ENCODE measurements around the gene PCBP3. TPM values are rescaled to one million over a fixed set of nuclear protein-coding genes. Genes with fewer than 3 reads are reported as not detected.
A peak's percentile ranks its signal among the peaks of the same experiment; 100 is the strongest.
"Not testable (repeated sequence)": the region's sequence is repeated elsewhere in the genome, so short reads cannot be mapped to it uniquely, and the experiment has no call there.

Gene PCBP3
- total and polyA plus RNA-seq, 2 of the 13 experiments (the other 11 are each of a cell fraction or from before 2014, with no cell fraction given), result not detected

- BruUV-seq (replicated peaks), result no TSS peak
- intact Hi-C loops (cut with micrococcal nuclease; ENCODE audit: unreplicated experiment) (no loop called here), in situ Hi-C loops (cut with HindIII; ENCODE audit: extremely low pct_ligation_motif_present, low pct_unique_long_range_greater_than_20kb) (no loop called here)
- H3K27me3 ChIP-seq (ENCODE audit: control insufficient read depth in 1 of 2, insufficient read depth in 2 of 2, low read length in 2 of 2), result peaks cover 4 to 28% of the 10 kb centered on the region in 2 experiments
- ATAC-seq (no peak), FAIRE-seq (no peak), DNase-seq (ENCODE audit: low spot score) (no peak)
- ChIA-PET POLR2A (no interaction called here), CTCF (ENCODE audit: low intra/inter-chr PET ratio, low total read pairs) (no interaction called here)
- no peaks in the 10 kb centered on the region for H4K20me1 ChIP-seq (ENCODE audit: insufficient read depth, low read length)
- H3K36me3 ChIP-seq (replicated peaks in 1 of 2; ENCODE audit: control insufficient read depth in 1 of 2, insufficient read depth in 2 of 2, low read length in 2 of 2), result no peaks in the 10 kb centered on the region
- 30% methylated on average over 23 of the region's 23 CpGs for WGBS (ENCODE audit: low lambda C conversion rate)
- TF ChIP-seq HNRNPK (IDR thresholded peaks at IDR 0.05; ENCODE audit: low read depth, low read length, poor library complexity, severe bottlenecking) (peak; percentile 62), SPEN (CRISPR knock-in tag; IDR thresholded peaks at IDR 0.05; ENCODE audit: low read depth) (no peak), ATF2 (CRISPR knock-in tag; IDR thresholded peaks at IDR 0.05) (no peak)
- no peaks in the 10 kb centered on the region for H3K79me2 ChIP-seq (ENCODE audit: insufficient read depth, low read length)
- no peak overlapping the region for H3K4me3 ChIP-seq (replicated peaks in 1 of 3; ENCODE audit: insufficient read depth in 1 of 3, low read depth in 2 of 3, low read length in 3 of 3)
- no peak overlapping the region for H3K27ac ChIP-seq (ENCODE audit: extremely low read length, insufficient read depth, low read length)
- H3K4me1 ChIP-seq (ENCODE audit: insufficient read depth, low read length), result no peaks in the 10 kb centered on the region
- H3K9ac ChIP-seq (ENCODE audit: insufficient read depth, low read depth, low read length), result no peak overlapping the region
- H3K4me2 ChIP-seq (ENCODE audit: low read depth, low read length), result no peak overlapping the region
- no peak overlapping the region for H2AFZ ChIP-seq (ENCODE audit: low read length)
- peaks cover 7% of the 10 kb centered on the region; the same call in 1 of the 2 replicates for H3K9me3 ChIP-seq (ENCODE audit: low read length)
These were observed 36.3 kb upstream of the PCBP3 start for GRCh38 chr21:45607021-45607908.

- Histone ChIP-seq H3K27me3 (ENCODE audit: control insufficient read depth in 1 of 2, insufficient read depth in 2 of 2, low read length in 2 of 2) (peaks cover 5 to 34% of the 10 kb centered on the region in 2 experiments), H3K9me3 (ENCODE audit: low read length) (peaks cover 7% of the 10 kb centered on the region; the same call in 1 of the 2 replicates), H4K20me1 (ENCODE audit: insufficient read depth, low read length) (no peaks in the 10 kb centered on the region), H2AFZ (ENCODE audit: low read length) (no peak overlapping the region), H3K4me1 (ENCODE audit: insufficient read depth, low read length) (no peaks in the 10 kb centered on the region), H3K36me3 (replicated peaks in 1 of 2; ENCODE audit: control insufficient read depth in 1 of 2, insufficient read depth in 2 of 2, low read length in 2 of 2) (no peaks in the 10 kb centered on the region), H3K27ac (ENCODE audit: extremely low read length, insufficient read depth, low read length) (no peak overlapping the region), H3K9ac (ENCODE audit: insufficient read depth, low read depth, low read length) (no peak overlapping the region), H3K79me2 (ENCODE audit: insufficient read depth, low read length) (no peaks in the 10 kb centered on the region), H3K4me3 (replicated peaks in 1 of 3; ENCODE audit: insufficient read depth in 1 of 3, low read depth in 2 of 3, low read length in 3 of 3) (no peak overlapping the region), H3K4me2 (ENCODE audit: low read depth, low read length) (no peak overlapping the region)
- no TSS peak for BruUV-seq (replicated peaks)
- 69% methylated on average over 20 of the region's 20 CpGs for WGBS (ENCODE audit: low lambda C conversion rate)
- intact Hi-C loops (cut with micrococcal nuclease; ENCODE audit: unreplicated experiment), result no loop called here
- in situ Hi-C loops (cut with HindIII; ENCODE audit: extremely low pct_ligation_motif_present, low pct_unique_long_range_greater_than_20kb), result no loop called here
- FAIRE-seq, result no peak
- no peak for TF ChIP-seq MAFF (IDR thresholded peaks at IDR 0.05; ENCODE audit: low read depth, low read length)
- peak; percentile 1 for TF ChIP-seq HNRNPK (IDR thresholded peaks at IDR 0.05; ENCODE audit: low read depth, low read length, poor library complexity, severe bottlenecking)
- no peak for ATAC-seq
- ChIA-PET POLR2A (no interaction called here), CTCF (ENCODE audit: low intra/inter-chr PET ratio, low total read pairs) (no interaction called here)
- DNase-seq (ENCODE audit: low spot score), result no peak
These were observed 35.6 kb upstream of the PCBP3 start for GRCh38 chr21:45607909-45608295.

GRCh38 chr21:45608747-45609470 is 34.6 kb upstream of the PCBP3 start:
- H3K4me3 ChIP-seq (replicated peaks in 1 of 3; ENCODE audit: insufficient read depth in 1 of 3, low read depth in 2 of 3, low read length in 3 of 3); FAIRE-seq; intact Hi-C loops (cut with micrococcal nuclease; ENCODE audit: unreplicated experiment); H3K9ac ChIP-seq (ENCODE audit: insufficient read depth, low read depth, low read length); H2AFZ ChIP-seq (ENCODE audit: low read length); H3K79me2 ChIP-seq (ENCODE audit: insufficient read depth, low read length); BruUV-seq (replicated peaks); H4K20me1 ChIP-seq (ENCODE audit: insufficient read depth, low read length); H3K4me1 ChIP-seq (ENCODE audit: insufficient read depth, low read length); H3K36me3 ChIP-seq (replicated peaks in 1 of 2; ENCODE audit: control insufficient read depth in 1 of 2, insufficient read depth in 2 of 2, low read length in 2 of 2); CTCF ChIA-PET (ENCODE audit: low intra/inter-chr PET ratio, low total read pairs); H3K4me2 ChIP-seq (ENCODE audit: low read depth, low read length); ATAC-seq; H3K27ac ChIP-seq (ENCODE audit: extremely low read length, insufficient read depth, low read length); DNase-seq (ENCODE audit: low spot score); in situ Hi-C loops (cut with HindIII; ENCODE audit: extremely low pct_ligation_motif_present, low pct_unique_long_range_greater_than_20kb); H3K9me3 ChIP-seq (ENCODE audit: low read length); POLR2A ChIA-PET: not testable (repeated sequence)
- 42% methylated on average over 7 of the region's 15 CpGs for WGBS (ENCODE audit: low lambda C conversion rate)
- H3K27me3 ChIP-seq (ENCODE audit: control insufficient read depth in 1 of 2, insufficient read depth in 2 of 2, low read length in 2 of 2), result peaks cover 6 to 41% of the 10 kb centered on the region in 2 experiments

All from HepG2 (cell line).